ENCODE data around the gene RAPGEF6. TPM values are rescaled to one million over a fixed set of nuclear protein-coding genes. Genes with fewer than 3 reads are reported as not detected.

The RAPGEF6 gene
- total RNA-seq, 1 experiment from 2014 or later = 25.0 TPM

DNA sequence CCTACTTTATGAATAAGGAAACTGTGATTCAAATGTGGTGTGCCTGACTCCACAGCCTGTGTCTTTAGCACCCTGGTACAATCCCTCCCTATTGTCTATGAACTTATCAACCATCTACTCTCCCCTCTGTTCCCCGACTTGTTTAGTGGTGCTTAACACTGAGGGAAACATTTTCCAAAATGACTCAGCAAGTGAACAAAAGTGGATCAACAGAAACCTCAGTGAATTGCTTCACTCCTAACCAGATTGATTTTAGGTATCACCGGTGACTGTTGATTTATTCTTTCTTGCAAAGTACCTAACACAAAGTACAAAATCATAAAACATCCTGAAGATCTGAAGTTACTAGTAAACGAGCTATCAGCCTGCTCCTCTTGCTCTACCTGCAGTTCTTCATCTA lies 42.1 kb upstream of the RAPGEF6 start:
- POLR2A ChIA-PET = no interaction called here
- ATAC-seq (no peak), DNase-seq (ENCODE audit: low read depth, low spot score) (no peak)
- TF ChIP-seq, protein P1, sequence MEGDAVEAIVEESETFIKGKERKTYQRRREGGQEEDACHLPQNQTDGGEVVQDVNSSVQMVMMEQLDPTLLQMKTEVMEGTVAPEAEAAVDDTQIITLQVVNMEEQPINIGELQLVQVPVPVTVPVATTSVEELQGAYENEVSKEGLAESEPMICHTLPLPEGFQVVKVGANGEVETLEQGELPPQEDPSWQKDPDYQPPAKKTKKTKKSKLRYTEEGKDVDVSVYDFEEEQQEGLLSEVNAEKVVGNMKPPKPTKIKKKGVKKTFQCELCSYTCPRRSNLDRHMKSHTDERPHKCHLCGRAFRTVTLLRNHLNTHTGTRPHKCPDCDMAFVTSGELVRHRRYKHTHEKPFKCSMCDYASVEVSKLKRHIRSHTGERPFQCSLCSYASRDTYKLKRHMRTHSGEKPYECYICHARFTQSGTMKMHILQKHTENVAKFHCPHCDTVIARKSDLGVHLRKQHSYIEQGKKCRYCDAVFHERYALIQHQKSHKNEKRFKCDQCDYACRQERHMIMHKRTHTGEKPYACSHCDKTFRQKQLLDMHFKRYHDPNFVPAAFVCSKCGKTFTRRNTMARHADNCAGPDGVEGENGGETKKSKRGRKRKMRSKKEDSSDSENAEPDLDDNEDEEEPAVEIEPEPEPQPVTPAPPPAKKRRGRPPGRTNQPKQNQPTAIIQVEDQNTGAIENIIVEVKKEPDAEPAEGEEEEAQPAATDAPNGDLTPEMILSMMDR (IDR thresholded peaks at IDR 0.05) = no peak
- TF ChIP-seq TCF7L2 (IDR thresholded peaks at IDR 0.05; ENCODE audit: low read depth, low read length) = no peak
- TF ChIP-seq POLR2AphosphoS5 (IDR thresholded peaks at IDR 0.05; ENCODE audit: low read depth, low read length) = no peak
- TF ChIP-seq, protein P2, sequence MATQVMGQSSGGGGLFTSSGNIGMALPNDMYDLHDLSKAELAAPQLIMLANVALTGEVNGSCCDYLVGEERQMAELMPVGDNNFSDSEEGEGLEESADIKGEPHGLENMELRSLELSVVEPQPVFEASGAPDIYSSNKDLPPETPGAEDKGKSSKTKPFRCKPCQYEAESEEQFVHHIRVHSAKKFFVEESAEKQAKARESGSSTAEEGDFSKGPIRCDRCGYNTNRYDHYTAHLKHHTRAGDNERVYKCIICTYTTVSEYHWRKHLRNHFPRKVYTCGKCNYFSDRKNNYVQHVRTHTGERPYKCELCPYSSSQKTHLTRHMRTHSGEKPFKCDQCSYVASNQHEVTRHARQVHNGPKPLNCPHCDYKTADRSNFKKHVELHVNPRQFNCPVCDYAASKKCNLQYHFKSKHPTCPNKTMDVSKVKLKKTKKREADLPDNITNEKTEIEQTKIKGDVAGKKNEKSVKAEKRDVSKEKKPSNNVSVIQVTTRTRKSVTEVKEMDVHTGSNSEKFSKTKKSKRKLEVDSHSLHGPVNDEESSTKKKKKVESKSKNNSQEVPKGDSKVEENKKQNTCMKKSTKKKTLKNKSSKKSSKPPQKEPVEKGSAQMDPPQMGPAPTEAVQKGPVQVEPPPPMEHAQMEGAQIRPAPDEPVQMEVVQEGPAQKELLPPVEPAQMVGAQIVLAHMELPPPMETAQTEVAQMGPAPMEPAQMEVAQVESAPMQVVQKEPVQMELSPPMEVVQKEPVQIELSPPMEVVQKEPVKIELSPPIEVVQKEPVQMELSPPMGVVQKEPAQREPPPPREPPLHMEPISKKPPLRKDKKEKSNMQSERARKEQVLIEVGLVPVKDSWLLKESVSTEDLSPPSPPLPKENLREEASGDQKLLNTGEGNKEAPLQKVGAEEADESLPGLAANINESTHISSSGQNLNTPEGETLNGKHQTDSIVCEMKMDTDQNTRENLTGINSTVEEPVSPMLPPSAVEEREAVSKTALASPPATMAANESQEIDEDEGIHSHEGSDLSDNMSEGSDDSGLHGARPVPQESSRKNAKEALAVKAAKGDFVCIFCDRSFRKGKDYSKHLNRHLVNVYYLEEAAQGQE (IDR thresholded peaks at IDR 0.05; ENCODE audit: insufficient read depth in 1 of 2, low read depth in 2 of 2, low read length in 1 of 2) = no peak
- no peak for TF ChIP-seq SIN3A (IDR thresholded peaks at IDR 0.05; ENCODE audit: borderline replicate concordance, insufficient read depth, low read depth, low read length)
- peaks cover 6% of the 10 kb centered on the region; the same call in 1 of the 2 replicates for H3K4me1 ChIP-seq (ENCODE audit: control insufficient read depth, insufficient read depth, low read length)
- no peaks in the 10 kb centered on the region for H3K9me3 ChIP-seq (ENCODE audit: control insufficient read depth, insufficient read depth, low read depth, low read length)
- CTCF ChIA-PET = no interaction called here
- no TSS peak for BruUV-seq (replicated peaks)
- H3K27me3 ChIP-seq (ENCODE audit: control insufficient read depth, insufficient read depth, low read length) = no peaks in the 10 kb centered on the region
- H3K27ac ChIP-seq (ENCODE audit: low read length) = no peak overlapping the region
- in situ Hi-C loops (cut with HindIII; ENCODE audit: low pct_unique_long_range_greater_than_20kb, low sequenced_read_pairs) = no loop called here
- H3K4me3 ChIP-seq (ENCODE audit: low read depth in 2 of 2, low read length in 2 of 2) = no peak overlapping the region
- H3K36me3 ChIP-seq (ENCODE audit: control insufficient read depth, insufficient read depth, low read length) = peaks cover 11% of the 10 kb centered on the region
- intact Hi-C loops (cut with micrococcal nuclease; ENCODE audit: unreplicated experiment) = no loop called here

DNA sequence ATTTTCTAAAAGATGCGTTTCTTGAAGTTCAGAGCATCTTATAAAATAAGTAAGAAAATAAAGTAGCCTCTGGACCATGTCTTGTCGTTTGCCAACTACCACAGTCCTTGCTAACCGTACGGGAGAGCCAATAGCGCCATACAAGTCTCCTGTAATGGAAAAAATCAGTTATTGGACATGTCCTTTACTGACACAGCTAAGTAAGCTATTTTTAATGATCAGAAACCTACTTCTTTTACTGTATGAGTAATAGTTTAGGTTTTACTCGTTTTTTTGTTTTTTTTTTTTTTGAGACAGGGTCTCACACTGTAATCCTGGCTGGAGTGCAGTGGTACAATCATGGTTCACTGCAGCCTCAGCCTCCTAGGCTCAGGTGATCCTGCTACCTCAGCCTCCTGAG lies 37.7 kb upstream of the RAPGEF6 start:
- TF ChIP-seq POLR2AphosphoS5 (IDR thresholded peaks at IDR 0.05; ENCODE audit: low read depth, low read length) = no peak
- TF ChIP-seq, protein P2 (IDR thresholded peaks at IDR 0.05; ENCODE audit: insufficient read depth in 1 of 2, low read depth in 2 of 2, low read length in 1 of 2) = no peak
- TF ChIP-seq, protein P1 (IDR thresholded peaks at IDR 0.05) = no peak
- no peak for TF ChIP-seq TCF7L2 (IDR thresholded peaks at IDR 0.05; ENCODE audit: low read depth, low read length)
- TF ChIP-seq SIN3A (IDR thresholded peaks at IDR 0.05; ENCODE audit: borderline replicate concordance, insufficient read depth, low read depth, low read length) = no peak
- no TSS peak for BruUV-seq (replicated peaks)
- CTCF ChIA-PET = no interaction called here
- no peak for DNase-seq (ENCODE audit: low read depth, low spot score)
- POLR2A ChIA-PET = no interaction called here
- H3K9me3 ChIP-seq (ENCODE audit: control insufficient read depth, insufficient read depth, low read depth, low read length) = no peaks in the 10 kb centered on the region
- intact Hi-C loops (cut with micrococcal nuclease; ENCODE audit: unreplicated experiment) = no loop called here
- H3K4me3 ChIP-seq (ENCODE audit: low read depth in 2 of 2, low read length in 2 of 2) = no peak overlapping the region
- no peaks in the 10 kb centered on the region for H3K27me3 ChIP-seq (ENCODE audit: control insufficient read depth, insufficient read depth, low read length)
- in situ Hi-C loops (cut with HindIII; ENCODE audit: low pct_unique_long_range_greater_than_20kb, low sequenced_read_pairs) = no loop called here
- peak overlapping the region; percentile 29; the same call in 1 of the 2 replicates for H3K27ac ChIP-seq (ENCODE audit: low read length)
- peaks cover 40% of the 10 kb centered on the region for H3K36me3 ChIP-seq (ENCODE audit: control insufficient read depth, insufficient read depth, low read length)
- peaks cover 6% of the 10 kb centered on the region for H3K4me1 ChIP-seq (ENCODE audit: control insufficient read depth, insufficient read depth, low read length)
- no peak for ATAC-seq
